Endothelial cell (in vitro differentiated cells): ENCODE measurements around the gene PIGH. TPM values are rescaled to one million over a fixed set of nuclear protein-coding genes. Genes with fewer than 3 reads are reported as not detected.
A peak's percentile ranks its signal among the peaks of the same experiment; 100 is the strongest.
"Not testable (repeated sequence)": the region's sequence is repeated elsewhere in the genome, so short reads cannot be mapped to it uniquely, and the experiment has no call there.

Source experiments
- DNase-seq: peaks from one replicate; pipeline ENCODE4 v3.0.0; 2021; ENCODE audit warnings: low spot score
- H3K27ac Mint-ChIP-seq: one replicate; pipeline ENCODE4 v1.8.0; 2021; ENCODE audit warnings: mixed read lengths, inconsistent platforms; ENCODE audit not compliant: unreplicated experiment
- H3K27me3 Mint-ChIP-seq: one replicate; pipeline ENCODE4 v1.8.0; 2021; ENCODE audit warnings: mild to moderate bottlenecking, moderate library complexity, mixed read lengths, inconsistent platforms; ENCODE audit not compliant: unreplicated experiment
- H3K36me3 Mint-ChIP-seq: one replicate; pipeline ENCODE4 v1.8.0; 2021; ENCODE audit warnings: mild to moderate bottlenecking, low read depth, mixed read lengths, inconsistent platforms; ENCODE audit not compliant: unreplicated experiment
- H3K4me1 Mint-ChIP-seq: one replicate; pipeline ENCODE4 v1.8.0; 2021; ENCODE audit warnings: mild to moderate bottlenecking, mixed read lengths, inconsistent platforms; ENCODE audit not compliant: unreplicated experiment
- H3K4me3 Mint-ChIP-seq: one replicate; pipeline ENCODE4 v1.8.0; 2021; ENCODE audit warnings: mild to moderate bottlenecking, mixed read lengths, inconsistent platforms; ENCODE audit not compliant: unreplicated experiment
- H3K9me3 Mint-ChIP-seq: one replicate; pipeline ENCODE4 v1.8.0; 2021; ENCODE audit warnings: mixed read lengths, inconsistent platforms; ENCODE audit not compliant: unreplicated experiment
- total RNA-seq: library from RNA; stranded (reverse); fragmentation: NEBNext Ultra II Directional; extraction: Animal tissue kit (Norgen Biotek cat#: 25700); gene quantifications from one replicate; pipeline ENCODE4 v1.2.1, GENCODE V29; 2021; ENCODE audit not compliant: unreplicated experiment
- TF ChIP-seq, protein P1 (sequence below): fragments of 200-600 bp; sonication (generic); IDR thresholded peaks from one replicate; pipeline ENCODE4 v1.5.0; 2021; ENCODE audit warnings: antibody characterized with exemption; ENCODE audit not compliant: unreplicated experiment

Gene PIGH
- total RNA-seq, 1 donor from 2014 or later = 7.8 TPM

DNA sequence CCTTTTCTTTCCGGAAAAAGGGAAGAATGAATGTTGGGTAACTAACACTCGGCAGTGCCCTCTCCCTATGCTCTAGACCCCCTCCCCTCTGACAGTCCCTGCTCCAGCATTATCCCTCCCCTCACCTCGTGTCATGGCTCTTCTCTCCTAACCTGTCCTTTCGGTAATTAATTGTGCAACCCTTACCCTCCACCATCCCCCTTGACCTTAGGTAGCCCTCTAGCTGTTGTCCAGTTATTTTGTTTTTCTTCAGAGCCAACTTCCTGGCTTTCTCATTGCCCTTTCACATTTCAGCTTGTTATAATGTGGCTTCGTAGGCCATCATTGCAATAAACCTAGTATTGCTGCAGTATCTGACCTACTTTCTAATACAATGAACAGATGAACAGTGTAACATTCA, 30.9 kb upstream of the PIGH start:
- Mint-ChIP-seq H3K27ac (no peak overlapping the region), H3K36me3 (peaks cover 4% of the 10 kb centered on the region), H3K4me1 (peaks cover 10% of the 10 kb centered on the region), H3K9me3 (no peaks in the 10 kb centered on the region), H3K4me3 (peak overlapping the region; percentile 60), H3K27me3 (peaks cover 2% of the 10 kb centered on the region)
- DNase-seq = no peak
- TF ChIP-seq, protein P1, sequence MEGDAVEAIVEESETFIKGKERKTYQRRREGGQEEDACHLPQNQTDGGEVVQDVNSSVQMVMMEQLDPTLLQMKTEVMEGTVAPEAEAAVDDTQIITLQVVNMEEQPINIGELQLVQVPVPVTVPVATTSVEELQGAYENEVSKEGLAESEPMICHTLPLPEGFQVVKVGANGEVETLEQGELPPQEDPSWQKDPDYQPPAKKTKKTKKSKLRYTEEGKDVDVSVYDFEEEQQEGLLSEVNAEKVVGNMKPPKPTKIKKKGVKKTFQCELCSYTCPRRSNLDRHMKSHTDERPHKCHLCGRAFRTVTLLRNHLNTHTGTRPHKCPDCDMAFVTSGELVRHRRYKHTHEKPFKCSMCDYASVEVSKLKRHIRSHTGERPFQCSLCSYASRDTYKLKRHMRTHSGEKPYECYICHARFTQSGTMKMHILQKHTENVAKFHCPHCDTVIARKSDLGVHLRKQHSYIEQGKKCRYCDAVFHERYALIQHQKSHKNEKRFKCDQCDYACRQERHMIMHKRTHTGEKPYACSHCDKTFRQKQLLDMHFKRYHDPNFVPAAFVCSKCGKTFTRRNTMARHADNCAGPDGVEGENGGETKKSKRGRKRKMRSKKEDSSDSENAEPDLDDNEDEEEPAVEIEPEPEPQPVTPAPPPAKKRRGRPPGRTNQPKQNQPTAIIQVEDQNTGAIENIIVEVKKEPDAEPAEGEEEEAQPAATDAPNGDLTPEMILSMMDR = no peak

DNA sequence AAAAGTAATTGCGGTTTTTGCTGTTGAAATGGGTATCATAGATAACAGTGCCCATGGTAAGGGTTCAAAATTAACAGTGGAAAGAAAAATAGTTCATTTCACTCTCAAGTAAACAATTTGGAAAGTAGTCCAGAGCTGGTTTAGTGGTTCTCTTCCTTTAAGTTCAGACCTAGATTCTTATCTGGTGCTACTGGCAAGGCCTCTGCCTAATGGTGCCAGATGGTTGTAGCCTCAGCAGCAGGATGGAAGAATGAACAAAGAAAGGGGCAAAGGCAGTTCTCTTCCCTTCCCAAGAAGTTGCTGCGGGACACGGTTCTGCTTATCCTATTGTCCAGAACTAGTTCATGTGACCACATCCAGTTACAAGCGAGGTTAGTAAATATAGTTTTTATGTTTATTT, 30.1 kb upstream of the PIGH start:
- Mint-ChIP-seq H3K27me3 (peaks cover 2% of the 10 kb centered on the region), H3K9me3 (no peaks in the 10 kb centered on the region), H3K27ac (no peak overlapping the region), H3K4me1 (peaks cover 10% of the 10 kb centered on the region), H3K4me3 (no peak overlapping the region), H3K36me3 (peaks cover 4% of the 10 kb centered on the region)
- TF ChIP-seq, protein P1 = no peak
- no peak for DNase-seq

DNA sequence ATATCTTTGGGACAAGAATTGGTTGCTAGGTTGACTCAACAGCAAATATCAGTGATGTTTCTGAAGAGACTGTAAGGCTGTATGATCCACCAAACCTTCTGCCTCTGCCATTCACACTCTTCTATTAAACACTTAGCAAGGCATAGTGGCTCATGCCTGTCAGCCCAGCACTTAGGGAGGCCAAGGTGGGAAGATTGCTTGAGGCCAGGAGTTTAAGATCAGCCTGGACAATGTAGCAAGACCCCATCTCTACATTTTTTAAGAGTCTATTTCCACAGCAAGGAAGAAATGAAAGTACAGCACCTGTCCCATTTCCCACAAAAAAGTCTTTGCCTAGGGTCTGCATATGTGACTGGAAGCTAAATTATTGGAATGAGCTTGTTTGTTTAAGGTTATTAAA, 27.5 kb upstream of the PIGH start:
- no peak overlapping the region for H3K27ac Mint-ChIP-seq
- H3K27me3 Mint-ChIP-seq = peaks cover 2% of the 10 kb centered on the region
- TF ChIP-seq, protein P1 = no peak
- no peaks in the 10 kb centered on the region for H3K9me3 Mint-ChIP-seq
- H3K4me1 Mint-ChIP-seq = peaks cover 18% of the 10 kb centered on the region
- H3K36me3 Mint-ChIP-seq = peaks cover 8% of the 10 kb centered on the region
- DNase-seq = no peak
- H3K4me3 Mint-ChIP-seq = no peak overlapping the region

DNA sequence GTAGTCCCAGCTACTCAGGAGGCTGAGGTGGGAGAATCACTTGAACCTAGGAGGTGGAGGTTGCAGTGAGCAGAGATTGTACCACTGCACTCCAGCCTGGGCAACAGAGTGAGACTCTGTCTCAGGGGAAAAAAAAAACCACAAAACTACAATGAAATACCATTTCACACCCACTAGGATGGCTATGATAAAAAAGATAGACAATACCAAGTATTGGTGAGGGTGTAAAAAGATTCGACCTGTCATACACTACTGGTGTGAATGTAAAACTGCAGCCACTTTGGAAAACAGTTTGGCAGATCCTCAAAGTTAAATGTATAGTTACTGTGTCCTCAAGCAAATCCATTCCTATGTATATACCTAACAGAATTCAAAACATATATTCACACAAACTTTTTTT, 26.1 kb upstream of the PIGH start:
- not testable (repeated sequence) for H3K27me3 Mint-ChIP-seq, DNase-seq, H3K27ac Mint-ChIP-seq, H3K9me3 Mint-ChIP-seq, H3K36me3 Mint-ChIP-seq, H3K4me3 Mint-ChIP-seq
- peaks cover 25% of the 10 kb centered on the region for H3K4me1 Mint-ChIP-seq

DNA sequence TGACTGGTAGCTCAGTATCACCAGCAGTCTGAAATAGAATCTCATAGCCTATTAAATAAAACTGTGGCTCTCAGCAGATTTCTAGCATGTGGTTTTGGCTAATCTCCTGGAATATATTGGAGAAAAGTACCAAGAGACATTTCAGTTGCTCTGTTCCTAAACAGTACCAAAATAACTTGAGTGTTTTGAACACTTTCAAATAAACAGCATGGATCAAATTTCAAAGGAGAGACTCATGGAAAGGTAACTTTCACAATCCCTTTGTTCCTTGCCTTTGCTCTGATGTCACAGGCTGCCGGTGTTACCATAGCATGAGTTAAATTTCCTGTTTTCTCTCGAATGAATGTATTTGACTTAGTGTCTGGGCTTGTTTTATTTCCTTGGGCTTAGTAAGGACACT, 23.0 kb upstream of the PIGH start:
- H3K4me1 Mint-ChIP-seq = peaks cover 35% of the 10 kb centered on the region
- TF ChIP-seq, protein P1 = no peak
- DNase-seq = no peak
- no peak overlapping the region for H3K4me3 Mint-ChIP-seq
- H3K27ac Mint-ChIP-seq = peak overlapping the region; percentile 99
- H3K27me3 Mint-ChIP-seq = peaks cover 13% of the 10 kb centered on the region
- no peaks in the 10 kb centered on the region for H3K9me3 Mint-ChIP-seq
- H3K36me3 Mint-ChIP-seq = peaks cover 4% of the 10 kb centered on the region

DNA sequence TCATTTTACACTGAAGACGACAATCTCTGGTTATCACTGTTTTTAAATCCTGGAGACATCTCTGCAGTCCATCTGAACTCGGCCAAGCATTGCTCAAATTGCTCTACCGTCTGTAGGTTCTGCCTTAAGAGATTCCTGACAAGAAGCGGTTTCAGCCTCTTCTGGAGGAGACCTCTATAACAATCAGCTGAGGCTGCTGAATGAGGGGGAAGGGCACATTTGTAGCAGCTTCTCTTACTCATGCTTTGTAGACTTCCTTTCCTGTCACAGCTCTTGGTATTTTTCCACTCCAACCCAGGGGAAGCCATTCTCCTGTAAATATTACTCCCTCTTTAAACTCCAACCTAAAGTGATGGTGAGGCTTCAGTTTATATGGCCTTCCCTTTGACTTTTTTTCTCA, 22.6 kb upstream of the PIGH start:
- no peaks in the 10 kb centered on the region for H3K9me3 Mint-ChIP-seq
- H3K27ac Mint-ChIP-seq = peak overlapping the region; percentile 99
- peak; percentile 54 for DNase-seq
- TF ChIP-seq, protein P1 = no peak
- H3K27me3 Mint-ChIP-seq = peaks cover 13% of the 10 kb centered on the region
- peaks cover 4% of the 10 kb centered on the region for H3K36me3 Mint-ChIP-seq
- H3K4me3 Mint-ChIP-seq = peak overlapping the region; percentile 78
- peaks cover 35% of the 10 kb centered on the region for H3K4me1 Mint-ChIP-seq
